Fibroblast of the aortic adventitia (primary cell): ENCODE measurements around the gene GAB4. TPM values are rescaled to one million over a fixed set of nuclear protein-coding genes. Genes with fewer than 3 reads are reported as not detected.

Experiments
- DNase-seq: peaks from one replicate; pipeline ENCODE4 v3.0.0-alpha.2; 2010; ENCODE audit warnings: low read depth
- H3K4me3 ChIP-seq: 2 replicates; pipeline ENCODE4 v1.5.1; 2011; ENCODE audit warnings: low read depth, mild to moderate bottlenecking, control low read depth, low read length, moderate library complexity
- CTCF ChIP-seq: IDR thresholded peaks from 2 replicates; pipeline ENCODE4 v1.5.1; 2011; ENCODE audit warnings: mild to moderate bottlenecking, low read length, control low read depth, inconsistent platforms; ENCODE audit not compliant: insufficient read depth
- total RNA-seq: library from RNA; depleted of rRNA; stranded (reverse); fragments of >200 nt; gene quantifications from 2 replicates; pipeline ENCODE4 v1.2.3, GENCODE V29; 2012; ENCODE audit warnings: low replicate concordance

GAB4 gene
- total RNA-seq, 1 donor: not detected

DNA sequence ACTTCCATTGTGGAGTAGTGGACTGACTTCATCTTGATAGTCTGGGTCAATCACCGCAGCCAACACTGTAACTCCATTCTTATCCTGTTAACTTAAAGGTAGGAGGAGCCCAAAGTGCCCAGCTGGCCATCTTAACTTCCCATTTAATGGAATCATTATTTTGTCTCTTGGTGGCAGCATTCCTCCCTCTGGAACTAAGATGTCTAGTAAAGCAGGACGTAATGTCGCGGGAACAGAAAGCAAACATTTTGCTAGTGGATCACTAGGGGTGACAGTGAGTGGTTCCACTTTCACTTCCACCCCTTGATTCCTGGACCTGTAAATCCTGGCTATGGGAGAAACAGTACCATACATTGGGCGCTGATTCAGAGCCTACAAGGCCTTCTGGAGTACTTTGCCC, 71.4 kb downstream of the GAB4 start:
- no peak for TF ChIP-seq CTCF
- H3K4me3 ChIP-seq: no peak overlapping the region
- DNase-seq: no peak

DNA sequence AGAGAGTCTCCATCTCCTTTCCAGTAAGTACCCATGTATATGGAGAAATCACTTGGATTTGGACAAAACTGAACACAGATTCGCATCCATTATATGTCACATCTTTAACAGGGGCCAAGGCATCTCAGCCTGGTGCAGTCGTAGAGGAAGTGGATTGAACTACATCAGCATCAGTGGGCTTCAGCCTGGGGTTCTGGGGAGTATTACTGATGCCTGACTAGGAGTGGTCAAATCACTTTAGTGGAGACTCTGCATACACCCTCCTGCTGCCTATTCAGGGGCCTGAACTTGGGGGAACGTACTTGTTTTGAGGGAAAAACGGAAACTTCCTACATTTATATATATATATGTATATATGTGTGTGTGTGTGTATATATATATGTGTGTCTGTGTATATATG, 72.8 kb downstream of the GAB4 start:
- DNase-seq: no peak
- no peak for TF ChIP-seq CTCF
- no peak overlapping the region for H3K4me3 ChIP-seq

DNA sequence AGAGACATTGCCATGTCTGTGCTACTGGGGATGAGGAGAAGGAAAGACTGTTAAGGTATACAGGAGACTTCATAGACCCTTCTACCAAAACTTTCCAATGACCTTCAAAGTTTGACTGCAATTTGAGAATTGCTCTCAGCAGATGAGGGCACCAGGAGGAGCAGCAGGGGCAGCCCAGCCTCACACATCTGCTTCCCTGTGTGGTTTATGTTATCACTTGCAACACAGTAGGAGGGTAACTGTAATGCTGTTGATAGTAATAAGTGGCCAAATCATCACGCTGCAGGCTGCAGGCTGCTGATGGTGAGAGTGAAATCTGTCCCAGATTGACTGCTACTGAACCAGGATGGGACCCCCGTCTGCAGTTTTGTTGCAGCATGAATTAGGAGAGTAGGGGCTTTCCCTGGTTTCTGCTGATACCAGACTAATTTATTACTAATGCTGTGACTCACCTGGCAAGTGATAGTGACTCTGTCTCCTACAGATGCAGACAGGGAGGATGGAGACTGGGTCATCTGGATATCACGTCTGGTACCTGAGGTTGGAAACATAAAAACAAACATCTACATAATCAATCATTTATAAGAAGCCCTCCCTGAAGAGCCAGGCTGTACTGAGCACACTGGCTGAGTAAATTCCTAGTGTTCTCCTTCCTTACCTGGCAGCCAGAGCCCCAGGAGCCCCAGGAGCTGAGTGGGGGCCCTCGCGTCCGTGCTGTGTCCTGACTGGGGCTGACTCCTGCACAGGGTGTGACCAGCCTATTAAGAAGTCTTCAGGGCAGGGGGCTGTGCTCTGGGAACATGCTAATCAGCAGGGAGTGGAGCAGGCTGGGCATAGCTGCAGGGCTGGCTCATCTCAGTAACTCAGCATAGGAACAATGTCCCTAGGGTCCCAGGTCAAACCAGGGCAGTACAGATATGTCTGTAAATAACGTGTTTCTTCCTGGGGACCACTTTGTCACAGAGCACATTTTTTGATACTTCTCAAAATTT, 74.4 kb downstream of the GAB4 start:
- no peak for TF ChIP-seq CTCF
- H3K4me3 ChIP-seq: no peak overlapping the region
- no peak for DNase-seq

- TF ChIP-seq CTCF: no peak
- no peak for DNase-seq
- no peak overlapping the region for H3K4me3 ChIP-seq
Observed at GRCh38 chr22:16932577-16932976, 75.4 kb downstream of the GAB4 start.

GRCh38 chr22:16925407-16925966, 82.5 kb downstream of the GAB4 start:
- TF ChIP-seq CTCF: no peak
- DNase-seq: no peak
- H3K4me3 ChIP-seq: no peak overlapping the region

- TF ChIP-seq CTCF: no peak
- H3K4me3 ChIP-seq: no peak overlapping the region
- no peak for DNase-seq
Observed at GRCh38 chr22:16922706-16923105, 85.3 kb downstream of the GAB4 start.
